Measurements from ENCODE around the gene SS18L1. TPM values are rescaled to one million over a fixed set of nuclear protein-coding genes. Genes with fewer than 3 reads are reported as not detected.

Gene SS18L1
- total RNA-seq, 1 experiment from 2014 or later = 34.1 TPM

GRCh38 chr20:62202083-62202395, 58.5 kb downstream of the SS18L1 start:
- DNase-seq (ENCODE audit: low spot score) (no peak), ATAC-seq (no peak)
- Mint-ChIP-seq H3K27me3 (ENCODE audit: low read depth) (no peaks in the 10 kb centered on the region), H3K9me3 (no peaks in the 10 kb centered on the region), H3K27ac (no peak overlapping the region), H3K4me3 (no peak overlapping the region), H3K36me3 (peaks cover 39% of the 10 kb centered on the region), H3K4me1 (no peaks in the 10 kb centered on the region)
- TF ChIP-seq, protein P1, sequence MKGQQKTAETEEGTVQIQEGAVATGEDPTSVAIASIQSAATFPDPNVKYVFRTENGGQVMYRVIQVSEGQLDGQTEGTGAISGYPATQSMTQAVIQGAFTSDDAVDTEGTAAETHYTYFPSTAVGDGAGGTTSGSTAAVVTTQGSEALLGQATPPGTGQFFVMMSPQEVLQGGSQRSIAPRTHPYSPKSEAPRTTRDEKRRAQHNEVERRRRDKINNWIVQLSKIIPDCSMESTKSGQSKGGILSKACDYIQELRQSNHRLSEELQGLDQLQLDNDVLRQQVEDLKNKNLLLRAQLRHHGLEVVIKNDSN (CRISPR knock-in tag; IDR thresholded peaks at IDR 0.05) = no peak
- no peak for TF ChIP-seq ATF2 (CRISPR knock-in tag; IDR thresholded peaks at IDR 0.05; ENCODE audit: borderline replicate concordance, low read depth)
- no peak for TF ChIP-seq SP1 (CRISPR knock-in tag; conservative IDR thresholded peaks at IDR 0.05)
- TF ChIP-seq, protein P2, sequence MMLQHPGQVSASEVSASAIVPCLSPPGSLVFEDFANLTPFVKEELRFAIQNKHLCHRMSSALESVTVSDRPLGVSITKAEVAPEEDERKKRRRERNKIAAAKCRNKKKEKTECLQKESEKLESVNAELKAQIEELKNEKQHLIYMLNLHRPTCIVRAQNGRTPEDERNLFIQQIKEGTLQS (CRISPR knock-in tag; conservative IDR thresholded peaks at IDR 0.05) = no peak
- TF ChIP-seq MXD4 (CRISPR knock-in tag; IDR thresholded peaks at IDR 0.05; ENCODE audit: borderline replicate concordance) = no peak
- TF ChIP-seq, protein P3, sequence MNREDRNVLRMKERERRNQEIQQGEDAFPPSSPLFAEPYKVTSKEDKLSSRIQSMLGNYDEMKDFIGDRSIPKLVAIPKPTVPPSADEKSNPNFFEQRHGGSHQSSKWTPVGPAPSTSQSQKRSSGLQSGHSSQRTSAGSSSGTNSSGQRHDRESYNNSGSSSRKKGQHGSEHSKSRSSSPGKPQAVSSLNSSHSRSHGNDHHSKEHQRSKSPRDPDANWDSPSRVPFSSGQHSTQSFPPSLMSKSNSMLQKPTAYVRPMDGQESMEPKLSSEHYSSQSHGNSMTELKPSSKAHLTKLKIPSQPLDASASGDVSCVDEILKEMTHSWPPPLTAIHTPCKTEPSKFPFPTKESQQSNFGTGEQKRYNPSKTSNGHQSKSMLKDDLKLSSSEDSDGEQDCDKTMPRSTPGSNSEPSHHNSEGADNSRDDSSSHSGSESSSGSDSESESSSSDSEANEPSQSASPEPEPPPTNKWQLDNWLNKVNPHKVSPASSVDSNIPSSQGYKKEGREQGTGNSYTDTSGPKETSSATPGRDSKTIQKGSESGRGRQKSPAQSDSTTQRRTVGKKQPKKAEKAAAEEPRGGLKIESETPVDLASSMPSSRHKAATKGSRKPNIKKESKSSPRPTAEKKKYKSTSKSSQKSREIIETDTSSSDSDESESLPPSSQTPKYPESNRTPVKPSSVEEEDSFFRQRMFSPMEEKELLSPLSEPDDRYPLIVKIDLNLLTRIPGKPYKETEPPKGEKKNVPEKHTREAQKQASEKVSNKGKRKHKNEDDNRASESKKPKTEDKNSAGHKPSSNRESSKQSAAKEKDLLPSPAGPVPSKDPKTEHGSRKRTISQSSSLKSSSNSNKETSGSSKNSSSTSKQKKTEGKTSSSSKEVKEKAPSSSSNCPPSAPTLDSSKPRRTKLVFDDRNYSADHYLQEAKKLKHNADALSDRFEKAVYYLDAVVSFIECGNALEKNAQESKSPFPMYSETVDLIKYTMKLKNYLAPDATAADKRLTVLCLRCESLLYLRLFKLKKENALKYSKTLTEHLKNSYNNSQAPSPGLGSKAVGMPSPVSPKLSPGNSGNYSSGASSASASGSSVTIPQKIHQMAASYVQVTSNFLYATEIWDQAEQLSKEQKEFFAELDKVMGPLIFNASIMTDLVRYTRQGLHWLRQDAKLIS (CRISPR knock-in tag; IDR thresholded peaks at IDR 0.05; ENCODE audit: borderline replicate concordance) = no peak
- TF ChIP-seq ELF4 (CRISPR knock-in tag; IDR thresholded peaks at IDR 0.05; ENCODE audit: low read depth) = no peak
- TF ChIP-seq SOX15 (CRISPR knock-in tag; IDR thresholded peaks at IDR 0.05) = no peak
- no peak for TF ChIP-seq STAT6 (CRISPR knock-in tag; conservative IDR thresholded peaks at IDR 0.05; ENCODE audit: low read depth)
- no peak for TF ChIP-seq GABPB1 (CRISPR knock-in tag; IDR thresholded peaks at IDR 0.05)
- ChIA-PET POLR2A (no interaction called here), CTCF (no interaction called here)

GRCh38 chr20:62202676-62203377, 59.3 kb downstream of the SS18L1 start:
- ChIA-PET POLR2A (no interaction called here), CTCF (no interaction called here)
- H3K27me3 Mint-ChIP-seq (ENCODE audit: low read depth) = no peaks in the 10 kb centered on the region
- DNase-seq (ENCODE audit: low spot score) (no peak), ATAC-seq (no peak)
- no peaks in the 10 kb centered on the region for H3K9me3 Mint-ChIP-seq
- TF ChIP-seq, protein P4, sequence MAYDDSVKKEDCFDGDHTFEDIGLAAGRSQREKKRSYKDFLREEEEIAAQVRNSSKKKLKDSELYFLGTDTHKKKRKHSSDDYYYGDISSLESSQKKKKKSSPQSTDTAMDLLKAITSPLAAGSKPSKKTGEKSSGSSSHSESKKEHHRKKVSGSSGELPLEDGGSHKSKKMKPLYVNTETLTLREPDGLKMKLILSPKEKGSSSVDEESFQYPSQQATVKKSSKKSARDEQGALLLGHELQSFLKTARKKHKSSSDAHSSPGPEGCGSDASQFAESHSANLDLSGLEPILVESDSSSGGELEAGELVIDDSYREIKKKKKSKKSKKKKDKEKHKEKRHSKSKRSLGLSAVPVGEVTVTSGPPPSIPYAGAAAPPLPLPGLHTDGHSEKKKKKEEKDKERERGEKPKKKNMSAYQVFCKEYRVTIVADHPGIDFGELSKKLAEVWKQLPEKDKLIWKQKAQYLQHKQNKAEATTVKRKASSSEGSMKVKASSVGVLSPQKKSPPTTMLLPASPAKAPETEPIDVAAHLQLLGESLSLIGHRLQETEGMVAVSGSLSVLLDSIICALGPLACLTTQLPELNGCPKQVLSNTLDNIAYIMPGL (CRISPR knock-in tag; IDR thresholded peaks at IDR 0.05) = no peak
- TF ChIP-seq ZNF121 (CRISPR knock-in tag; IDR thresholded peaks at IDR 0.05) (no peak), ZNF671 (CRISPR knock-in tag; IDR thresholded peaks at IDR 0.05) (no peak), ETV6 (CRISPR knock-in tag; IDR thresholded peaks at IDR 0.05) (no peak), GTF2I (CRISPR knock-in tag; conservative IDR thresholded peaks at IDR 0.05) (no peak), STAT6 (CRISPR knock-in tag; conservative IDR thresholded peaks at IDR 0.05; ENCODE audit: low read depth) (no peak), GRHL2 (CRISPR knock-in tag; IDR thresholded peaks at IDR 0.05; ENCODE audit: insufficient replicate concordance, severe bottlenecking) (no peak)
- TF ChIP-seq, protein P5, sequence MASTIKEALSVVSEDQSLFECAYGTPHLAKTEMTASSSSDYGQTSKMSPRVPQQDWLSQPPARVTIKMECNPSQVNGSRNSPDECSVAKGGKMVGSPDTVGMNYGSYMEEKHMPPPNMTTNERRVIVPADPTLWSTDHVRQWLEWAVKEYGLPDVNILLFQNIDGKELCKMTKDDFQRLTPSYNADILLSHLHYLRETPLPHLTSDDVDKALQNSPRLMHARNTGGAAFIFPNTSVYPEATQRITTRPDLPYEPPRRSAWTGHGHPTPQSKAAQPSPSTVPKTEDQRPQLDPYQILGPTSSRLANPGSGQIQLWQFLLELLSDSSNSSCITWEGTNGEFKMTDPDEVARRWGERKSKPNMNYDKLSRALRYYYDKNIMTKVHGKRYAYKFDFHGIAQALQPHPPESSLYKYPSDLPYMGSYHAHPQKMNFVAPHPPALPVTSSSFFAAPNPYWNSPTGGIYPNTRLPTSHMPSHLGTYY (CRISPR knock-in tag; IDR thresholded peaks at IDR 0.05) = no peak
- no peaks in the 10 kb centered on the region for H3K4me1 Mint-ChIP-seq
- no peak overlapping the region; the same call in 1 of the 2 replicates for H3K27ac Mint-ChIP-seq
- H3K36me3 Mint-ChIP-seq = peaks cover 39% of the 10 kb centered on the region
- no peak overlapping the region for H3K4me3 Mint-ChIP-seq

Measured in WTC11 (cell line).